ENCODE results near the gene PFN4. TPM values are rescaled to one million over a fixed set of nuclear protein-coding genes. Genes with fewer than 3 reads are reported as not detected.
"Not testable (repeated sequence)": the region's sequence is repeated elsewhere in the genome, so short reads cannot be mapped to it uniquely, and the experiment has no call there.

Gene PFN4
- polyA plus RNA-seq, 1 donor from 2014 or later, result not detected

- TF ChIP-seq CTCF (IDR thresholded peaks at IDR 0.05; ENCODE audit: poor library complexity, severe bottlenecking), result no peak
- no peak for TF ChIP-seq TAF1 (IDR thresholded peaks at IDR 0.05; ENCODE audit: low read depth)
- no peak for TF ChIP-seq POLR2AphosphoS5 (IDR thresholded peaks at IDR 0.05)
- TF ChIP-seq RAD21 (conservative IDR thresholded peaks at IDR 0.05), result no peak
- TF ChIP-seq SMC3 (conservative IDR thresholded peaks at IDR 0.05; ENCODE audit: poor library complexity), result no peak
- no peak for TF ChIP-seq EZH2 (IDR thresholded peaks at IDR 0.05; ENCODE audit: borderline replicate concordance, insufficient read depth, low read length, poor library complexity, severe bottlenecking)
- no peak for TF ChIP-seq EP300 (conservative IDR thresholded peaks at IDR 0.05; ENCODE audit: poor library complexity, severe bottlenecking)
- TF ChIP-seq MXI1 (conservative IDR thresholded peaks at IDR 0.05; ENCODE audit: poor library complexity, severe bottlenecking), result no peak
- TF ChIP-seq REST (IDR thresholded peaks at IDR 0.05; ENCODE audit: borderline replicate concordance), result no peak
- Histone ChIP-seq H3K36me3 (ENCODE audit: insufficient read depth, low read length) (peaks cover 9% of the 10 kb centered on the region), H3K9ac (ENCODE audit: low read length) (no peak overlapping the region), H3K4me2 (ENCODE audit: low read length) (no peak overlapping the region), H4K20me1 (ENCODE audit: insufficient read depth) (no peaks in the 10 kb centered on the region), H3K79me2 (replicated peaks; ENCODE audit: insufficient read depth, low read length) (no peaks in the 10 kb centered on the region), H3K27me3 (ENCODE audit: insufficient read depth, low read depth, low read length) (no peaks in the 10 kb centered on the region), H2AFZ (ENCODE audit: low read depth, low read length) (no peak overlapping the region), H3F3A (ENCODE audit: insufficient read depth, low read length, poor library complexity, severe bottlenecking) (no peaks in the 10 kb centered on the region), H3K9me3 (ENCODE audit: low read length) (no peaks in the 10 kb centered on the region), H3K4me3 (ENCODE audit: low read length) (no peak overlapping the region), H3K27ac (ENCODE audit: low read length) (no peak overlapping the region), H3K9me2 (ENCODE audit: insufficient read depth, low read length) (no peaks in the 10 kb centered on the region)
Measured at GRCh38 chr2:24147364-24147763, 24.2 kb upstream of the PFN4 start.

- not testable (repeated sequence) for H3K4me3 ChIP-seq (ENCODE audit: low read length); H3K9me2 ChIP-seq (ENCODE audit: insufficient read depth, low read length); H3K27me3 ChIP-seq (ENCODE audit: insufficient read depth, low read depth, low read length); H3K9ac ChIP-seq (ENCODE audit: low read length); H3K27ac ChIP-seq (ENCODE audit: low read length); H2AFZ ChIP-seq (ENCODE audit: low read depth, low read length); H4K20me1 ChIP-seq (ENCODE audit: insufficient read depth); H3K79me2 ChIP-seq (replicated peaks; ENCODE audit: insufficient read depth, low read length); H3K4me2 ChIP-seq (ENCODE audit: low read length); H3K36me3 ChIP-seq (ENCODE audit: insufficient read depth, low read length); H3K9me3 ChIP-seq (ENCODE audit: low read length); H3F3A ChIP-seq (ENCODE audit: insufficient read depth, low read length, poor library complexity, severe bottlenecking)
Measured at GRCh38 chr2:24140305-24140704, 17.2 kb upstream of the PFN4 start.

- Histone ChIP-seq H3K79me2 (replicated peaks; ENCODE audit: insufficient read depth, low read length) (no peaks in the 10 kb centered on the region), H3K27ac (ENCODE audit: low read length) (no peak overlapping the region), H3F3A (ENCODE audit: insufficient read depth, low read length, poor library complexity, severe bottlenecking) (no peaks in the 10 kb centered on the region), H3K36me3 (ENCODE audit: insufficient read depth, low read length) (no peaks in the 10 kb centered on the region), H3K9me2 (ENCODE audit: insufficient read depth, low read length) (no peaks in the 10 kb centered on the region), H3K9ac (ENCODE audit: low read length) (no peak overlapping the region), H2AFZ (ENCODE audit: low read depth, low read length) (no peak overlapping the region), H3K27me3 (ENCODE audit: insufficient read depth, low read depth, low read length) (no peaks in the 10 kb centered on the region), H3K4me2 (ENCODE audit: low read length) (no peak overlapping the region), H3K9me3 (ENCODE audit: low read length) (peaks cover 4% of the 10 kb centered on the region), H4K20me1 (ENCODE audit: insufficient read depth) (no peaks in the 10 kb centered on the region), H3K4me3 (ENCODE audit: low read length) (no peak overlapping the region)
- TF ChIP-seq EZH2 (IDR thresholded peaks at IDR 0.05; ENCODE audit: borderline replicate concordance, insufficient read depth, low read length, poor library complexity, severe bottlenecking) (no peak), MXI1 (conservative IDR thresholded peaks at IDR 0.05; ENCODE audit: poor library complexity, severe bottlenecking) (no peak), POLR2AphosphoS5 (IDR thresholded peaks at IDR 0.05) (no peak), RAD21 (conservative IDR thresholded peaks at IDR 0.05) (no peak), CTCF (IDR thresholded peaks at IDR 0.05; ENCODE audit: poor library complexity, severe bottlenecking) (no peak), REST (IDR thresholded peaks at IDR 0.05; ENCODE audit: borderline replicate concordance) (no peak), EP300 (conservative IDR thresholded peaks at IDR 0.05; ENCODE audit: poor library complexity, severe bottlenecking) (no peak), TAF1 (IDR thresholded peaks at IDR 0.05; ENCODE audit: low read depth) (no peak), SMC3 (conservative IDR thresholded peaks at IDR 0.05; ENCODE audit: poor library complexity) (no peak)
Measured at GRCh38 chr2:24132543-24132942, 9.4 kb upstream of the PFN4 start.

Measured in neural cell (in vitro differentiated cells).